Measurements from ENCODE around the gene SPATA2L.
"Not testable (repeated sequence)": the region's sequence is repeated elsewhere in the genome, so short reads cannot be mapped to it uniquely, and the experiment has no call there.

Gene SPATA2L

GRCh38 chr16:89695086-89695874, 6.2 kb downstream of the SPATA2L start:
- Histone ChIP-seq H3K4me3 (replicated peaks; ENCODE audit: insufficient read depth, low read length) (no peak overlapping the region), H3K27ac (replicated peaks) (no peak overlapping the region), H3K27me3 (ENCODE audit: insufficient read depth, poor library complexity, severe bottlenecking) (no peaks in the 10 kb centered on the region)
- no peak for DNase-seq (ENCODE audit: low read depth in 1 of 2, low spot score in 1 of 2)
- TF ChIP-seq SPI1 (IDR thresholded peaks at IDR 0.05; ENCODE audit: borderline replicate concordance, low read depth) = no peak
- TF ChIP-seq, protein P1, sequence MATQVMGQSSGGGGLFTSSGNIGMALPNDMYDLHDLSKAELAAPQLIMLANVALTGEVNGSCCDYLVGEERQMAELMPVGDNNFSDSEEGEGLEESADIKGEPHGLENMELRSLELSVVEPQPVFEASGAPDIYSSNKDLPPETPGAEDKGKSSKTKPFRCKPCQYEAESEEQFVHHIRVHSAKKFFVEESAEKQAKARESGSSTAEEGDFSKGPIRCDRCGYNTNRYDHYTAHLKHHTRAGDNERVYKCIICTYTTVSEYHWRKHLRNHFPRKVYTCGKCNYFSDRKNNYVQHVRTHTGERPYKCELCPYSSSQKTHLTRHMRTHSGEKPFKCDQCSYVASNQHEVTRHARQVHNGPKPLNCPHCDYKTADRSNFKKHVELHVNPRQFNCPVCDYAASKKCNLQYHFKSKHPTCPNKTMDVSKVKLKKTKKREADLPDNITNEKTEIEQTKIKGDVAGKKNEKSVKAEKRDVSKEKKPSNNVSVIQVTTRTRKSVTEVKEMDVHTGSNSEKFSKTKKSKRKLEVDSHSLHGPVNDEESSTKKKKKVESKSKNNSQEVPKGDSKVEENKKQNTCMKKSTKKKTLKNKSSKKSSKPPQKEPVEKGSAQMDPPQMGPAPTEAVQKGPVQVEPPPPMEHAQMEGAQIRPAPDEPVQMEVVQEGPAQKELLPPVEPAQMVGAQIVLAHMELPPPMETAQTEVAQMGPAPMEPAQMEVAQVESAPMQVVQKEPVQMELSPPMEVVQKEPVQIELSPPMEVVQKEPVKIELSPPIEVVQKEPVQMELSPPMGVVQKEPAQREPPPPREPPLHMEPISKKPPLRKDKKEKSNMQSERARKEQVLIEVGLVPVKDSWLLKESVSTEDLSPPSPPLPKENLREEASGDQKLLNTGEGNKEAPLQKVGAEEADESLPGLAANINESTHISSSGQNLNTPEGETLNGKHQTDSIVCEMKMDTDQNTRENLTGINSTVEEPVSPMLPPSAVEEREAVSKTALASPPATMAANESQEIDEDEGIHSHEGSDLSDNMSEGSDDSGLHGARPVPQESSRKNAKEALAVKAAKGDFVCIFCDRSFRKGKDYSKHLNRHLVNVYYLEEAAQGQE (IDR thresholded peaks at IDR 0.05; ENCODE audit: insufficient replicate concordance, low read depth) = no peak
- no peak for TF ChIP-seq CTCF (IDR thresholded peaks at IDR 0.05; ENCODE audit: insufficient read depth, low read length)
- no peak for TF ChIP-seq POLR2AphosphoS5 (IDR thresholded peaks at IDR 0.05; ENCODE audit: low read depth)
- no peak for TF ChIP-seq GABPA (IDR thresholded peaks at IDR 0.05; ENCODE audit: low read depth)

DNA sequence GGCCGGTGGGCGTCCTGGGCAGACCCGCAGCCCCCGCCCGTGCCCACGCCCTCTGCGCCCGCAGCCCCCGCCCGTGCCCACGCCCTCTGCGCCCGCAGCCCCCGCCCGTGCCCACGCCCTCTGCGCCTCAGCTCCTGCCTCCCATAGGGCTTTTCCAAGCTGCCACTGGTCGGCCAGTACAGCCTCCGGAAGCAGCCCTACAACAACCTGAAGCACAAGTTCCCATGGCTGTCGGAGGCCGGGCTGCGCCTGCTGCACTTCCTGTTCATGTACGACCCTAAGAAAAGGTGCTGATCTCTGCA, 6.8 kb downstream of the SPATA2L start:
- not testable (repeated sequence) for H3K4me3 ChIP-seq (replicated peaks; ENCODE audit: insufficient read depth, low read length); H3K27ac ChIP-seq (replicated peaks); DNase-seq (ENCODE audit: low read depth in 1 of 2, low spot score in 1 of 2); H3K27me3 ChIP-seq (ENCODE audit: insufficient read depth, poor library complexity, severe bottlenecking)

- no peaks in the 10 kb centered on the region for H3K27me3 ChIP-seq (ENCODE audit: insufficient read depth, poor library complexity, severe bottlenecking)
- no peak overlapping the region for H3K27ac ChIP-seq (replicated peaks)
- TF ChIP-seq CTCF (IDR thresholded peaks at IDR 0.05; ENCODE audit: insufficient read depth, low read length) (no peak), POLR2AphosphoS5 (IDR thresholded peaks at IDR 0.05; ENCODE audit: low read depth) (no peak), GABPA (IDR thresholded peaks at IDR 0.05; ENCODE audit: low read depth) (no peak), SPI1 (IDR thresholded peaks at IDR 0.05; ENCODE audit: borderline replicate concordance, low read depth) (no peak)
- TF ChIP-seq, protein P1 (IDR thresholded peaks at IDR 0.05; ENCODE audit: insufficient replicate concordance, low read depth) = no peak
- DNase-seq (ENCODE audit: low read depth in 1 of 2, low spot score in 1 of 2) = no peak
- H3K4me3 ChIP-seq (replicated peaks; ENCODE audit: insufficient read depth, low read length) = no peak overlapping the region
These were observed 7.3 kb downstream of the SPATA2L start for GRCh38 chr16:89693931-89694783.

- TF ChIP-seq, protein P1 (IDR thresholded peaks at IDR 0.05; ENCODE audit: insufficient replicate concordance, low read depth) = no peak
- TF ChIP-seq CTCF (IDR thresholded peaks at IDR 0.05; ENCODE audit: insufficient read depth, low read length) (no peak), POLR2AphosphoS5 (IDR thresholded peaks at IDR 0.05; ENCODE audit: low read depth) (no peak), SPI1 (IDR thresholded peaks at IDR 0.05; ENCODE audit: borderline replicate concordance, low read depth) (no peak), GABPA (IDR thresholded peaks at IDR 0.05; ENCODE audit: low read depth) (no peak)
- no peak for DNase-seq (ENCODE audit: low read depth in 1 of 2, low spot score in 1 of 2)
- no peak overlapping the region for H3K4me3 ChIP-seq (replicated peaks; ENCODE audit: insufficient read depth, low read length)
- H3K27ac ChIP-seq (replicated peaks) = no peak overlapping the region
- H3K27me3 ChIP-seq (ENCODE audit: insufficient read depth, poor library complexity, severe bottlenecking) = no peaks in the 10 kb centered on the region
These were observed 8.2 kb downstream of the SPATA2L start for GRCh38 chr16:89693289-89693731.

Measured in HL-60 (cell line).